ENCODE data around the gene FOXD3.

FOXD3 gene

GRCh38 chr1:63324779-63325119, 2.4 kb downstream of the FOXD3 start:
- CTCF ChIA-PET: interaction anchor here (1.0 to 1.1 kb wide), 2 partner anchors 11 to 87 kb away, joined by 3 read pairs; no protein-coding TSS in a partner anchor

DNA sequence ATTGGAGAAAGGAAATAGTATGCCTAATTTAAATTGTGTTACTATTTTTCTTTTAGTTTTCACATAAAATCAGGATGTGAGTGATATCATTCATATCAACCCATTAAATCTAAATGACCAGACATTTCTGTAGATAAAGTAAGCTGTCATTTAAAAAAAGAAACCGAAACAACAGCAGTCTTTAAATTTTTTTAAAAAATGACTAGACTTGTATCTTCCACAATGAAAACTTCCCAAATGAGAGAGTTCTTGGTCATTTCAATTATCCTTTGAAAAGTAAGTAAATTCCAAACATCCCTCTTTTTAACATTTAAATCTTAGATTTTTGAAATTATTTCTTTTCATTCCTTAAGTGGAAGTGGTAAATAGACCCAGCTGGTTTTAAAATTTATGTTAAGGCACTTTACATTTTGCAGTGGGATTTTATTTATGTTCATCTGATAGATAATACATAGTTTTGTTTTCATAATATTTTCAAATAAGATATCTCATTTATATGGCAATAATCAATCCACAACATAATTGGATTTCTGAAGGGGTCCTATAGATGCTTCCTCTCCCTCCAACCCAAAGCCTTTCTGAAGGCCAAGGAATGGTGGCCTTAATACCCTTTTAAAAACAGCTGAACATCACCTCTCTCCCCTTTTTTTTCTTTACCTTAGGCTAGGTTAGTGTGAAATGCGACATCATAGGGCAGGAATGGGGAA, 3.1 kb downstream of the FOXD3 start:
- DNase-seq (ENCODE audit: extremely low spot score): no peak
- POLR2A ChIA-PET: no interaction called here
- CTCF ChIA-PET: interaction anchor here (0.8 to 1.9 kb wide), 4 partner anchors 8 to 86 kb away, joined by 3 to 8 read pairs (median 3); no protein-coding TSS in a partner anchor
- TF ChIP-seq CTCF (IDR thresholded peaks at IDR 0.05; ENCODE audit: control extremely low read depth, extremely low read depth, low read depth, missing control alignments): no peak

More at GRCh38 chr1:63324779-63325119, 2.4 kb downstream of the FOXD3 start:
- no peak for TF ChIP-seq CTCF (IDR thresholded peaks at IDR 0.05; ENCODE audit: control extremely low read depth, extremely low read depth, low read depth, missing control alignments)
- POLR2A ChIA-PET: no interaction called here
- DNase-seq (ENCODE audit: extremely low spot score): no peak

DNA sequence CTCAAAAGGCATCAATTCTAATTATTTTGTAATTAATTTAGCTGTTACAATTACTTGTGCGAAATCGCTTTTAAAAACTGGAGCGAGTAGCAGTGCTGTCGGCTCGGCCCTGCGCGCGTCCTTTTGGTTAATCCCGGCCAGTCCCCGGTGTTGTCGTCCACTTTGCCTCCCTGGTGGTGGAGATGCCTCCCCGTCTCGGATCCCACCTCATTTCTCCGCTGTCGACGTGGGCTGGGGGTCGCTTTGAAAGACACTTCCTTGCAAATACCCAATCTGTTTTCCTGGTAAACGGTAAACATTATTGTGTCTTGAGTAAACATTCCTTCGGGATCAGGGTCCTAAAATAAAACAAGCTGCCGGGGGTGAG, 3.7 kb downstream of the FOXD3 start:
- TF ChIP-seq CTCF (IDR thresholded peaks at IDR 0.05; ENCODE audit: control extremely low read depth, extremely low read depth, low read depth, missing control alignments): no peak
- POLR2A ChIA-PET: no interaction called here
- DNase-seq (ENCODE audit: extremely low spot score): no peak
- CTCF ChIA-PET: interaction anchor here (0.8 to 7.5 kb wide), 7 partner anchors 7 to 214 kb away, joined by 3 to 48 read pairs (median 4); no protein-coding TSS in a partner anchor

GRCh38 chr1:63326473-63327380, 4.4 kb downstream of the FOXD3 start:
- ChIA-PET CTCF (interaction anchor here (0.6 to 7.5 kb wide), 12 partner anchors 8 to 213 kb away, joined by 3 to 48 read pairs (median 4); no protein-coding TSS in a partner anchor), POLR2A (no interaction called here)
- TF ChIP-seq CTCF (IDR thresholded peaks at IDR 0.05; ENCODE audit: control extremely low read depth, extremely low read depth, low read depth, missing control alignments): no peak
- no peak for DNase-seq (ENCODE audit: extremely low spot score)

- ChIA-PET POLR2A (no interaction called here), CTCF (interaction anchor here (0.6 to 7.5 kb wide), 14 partner anchors 7 to 212 kb away, joined by 3 to 48 read pairs (median 4); no protein-coding TSS in a partner anchor)
- TF ChIP-seq CTCF (IDR thresholded peaks at IDR 0.05; ENCODE audit: control extremely low read depth, extremely low read depth, low read depth, missing control alignments): peak; percentile 81
- DNase-seq (ENCODE audit: extremely low spot score): peak; percentile 79
Observed at GRCh38 chr1:63327417-63328054, 5.2 kb downstream of the FOXD3 start.

DNA sequence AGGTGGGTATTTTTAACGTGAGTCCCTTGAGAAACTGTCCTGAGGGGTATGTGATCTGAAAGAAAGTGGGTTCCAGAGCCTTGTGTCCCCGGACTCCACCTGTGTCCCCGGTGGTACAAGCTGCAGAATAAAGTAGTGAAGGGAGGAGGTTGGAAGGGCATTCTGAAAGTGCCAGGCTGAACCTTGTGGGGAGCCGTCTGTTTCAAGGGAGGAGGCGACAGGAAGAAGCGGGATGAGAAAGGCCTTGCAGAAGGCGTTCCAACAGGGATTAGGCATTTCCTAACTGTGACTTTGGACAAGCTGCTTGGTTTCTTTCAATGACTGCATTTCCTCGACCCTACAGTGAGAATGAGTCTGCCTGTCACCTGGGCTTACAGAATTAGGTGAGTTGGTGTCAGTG, 5.8 kb downstream of the FOXD3 start:
- no peak for TF ChIP-seq CTCF (IDR thresholded peaks at IDR 0.05; ENCODE audit: control extremely low read depth, extremely low read depth, low read depth, missing control alignments)
- no peak for DNase-seq (ENCODE audit: extremely low spot score)
- POLR2A ChIA-PET: no interaction called here
- CTCF ChIA-PET: interaction anchor here (0.6 to 7.5 kb wide), 7 partner anchors 9 to 117 kb away, joined by 3 to 48 read pairs (median 4); no protein-coding TSS in a partner anchor

Data from GM10248 (cell line).